Adrenal gland (tissue), 12 donors: ENCODE measurements around the gene PGAM5. TPM values are rescaled to one million over a fixed set of nuclear protein-coding genes. Genes with fewer than 3 reads are reported as not detected.
"Not testable (repeated sequence)": the region's sequence is repeated elsewhere in the genome, so short reads cannot be mapped to it uniquely, and the experiment has no call there.

Experiments
- DNase-seq, 7 donors: peaks; one replicate each; pipeline ENCODE4 v3.0.0-alpha.2; 2019 to 2020
- H3K27ac ChIP-seq, 5 donors: fragments of 200-600 bp; sonication (generic) in 4 of 5; 1 replicate in 3 of 5; 2 replicates in 2 of 5; pipeline versions ENCODE4 v1.5.1 to v1.8.0; 2016 to 2020; ENCODE audit warnings: mild to moderate bottlenecking in 1 of 5
- H3K27me3 ChIP-seq: fragments of 200-600 bp; 2 replicates; pipeline ENCODE4 v1.8.0; 2021
- H3K36me3 ChIP-seq, 2 donors: fragments of 200-600 bp; replicated peaks in 1 of 2; 1 replicate in 1 of 2; 2 replicates in 1 of 2; pipeline versions ENCODE4 v1.5.1 to v1.8.0; 2018 to 2022
- H3K4me1 ChIP-seq, 2 donors: fragments of 200-600 bp; replicated peaks in 1 of 2; 1 replicate in 1 of 2; 2 replicates in 1 of 2; pipeline versions ENCODE4 v1.5.1 to v1.8.0; 2018 to 2021
- H3K4me3 ChIP-seq, 4 donors: fragments of 200-600 bp; sonication (generic) in 3 of 4; one replicate each; pipeline ENCODE4 v1.5.1; 2016 to 2018
- H3K9me3 ChIP-seq, 3 donors: fragments of 200-600 bp; sonication (generic) in 1 of 3; replicated peaks in 1 of 3; 1 replicate in 2 of 3; 2 replicates in 1 of 3; pipeline versions ENCODE4 v1.5.1 to v1.8.0; 2016 to 2021
- CTCF ChIP-seq, 6 experiments: fragments of 450-650 bp in 4 of 6; fragments of 200-600 bp in 2 of 6; sonication (generic) in 1 of 6; IDR thresholded peaks; 1 replicate in 5 of 6; 2 replicates in 1 of 6; pipeline versions ENCODE4 v1.5.1 to v1.8.0; 2016 to 2021; ENCODE audit warnings: antibody characterized with exemption in 6 of 6, mild to moderate bottlenecking in 2 of 6, moderate library complexity in 1 of 6
- POLR2A ChIP-seq, 2 donors: fragments of 450-650 bp; IDR thresholded peaks; one replicate each; pipeline ENCODE4 v1.6.1; 2017; ENCODE audit warnings: antibody characterized with exemption in 2 of 2, mild to moderate bottlenecking in 2 of 2, moderate library complexity in 1 of 2
- WGBS, 4 donors: extraction: QIAGEN DNeasy Blood & Tissue Kit in 2 of 4; methylation state at CpG; one replicate each; pipeline versions ENCODE4 v1.1.5 to v1.1.7; 2013 to 2017; 5-methylcytosine and 5-hydroxymethylcytosine counted together
- intact Hi-C, 2 donors: fragments of 100-400 bp; cut with DNase I; formaldehyde crosslinking; loops; one replicate each; pipeline versions ENCODE4 v1.14.1 to v1.15.0; 2022 to 2023
- polyA plus RNA-seq, 3 donors: library from polyadenylated mRNA; stranded (reverse); fragments of 200-250 nt in 2 of 3; fragments of 350-450 nt in 1 of 3; fragmentation: Illumina TruSeq in 1 of 3; extraction: RNeasy Lipid Tissue Mini Kit (QIAGEN cat#74804) in 1 of 3; gene quantifications; one replicate each; pipeline ENCODE4 v1.2.3, GENCODE V29; 2013 to 2014
- total RNA-seq, 9 donors: library from RNA; depleted of rRNA in 4 of 9; stranded (reverse); fragments of >200 nt in 4 of 9; fragments of 120-200 nt in 1 of 9; fragmentation: NEBNext Ultra II Directional in 1 of 9; extraction: Animal tissue kit (Norgen Biotek cat#: 25700) in 1 of 9; gene quantifications; one replicate each; pipeline versions ENCODE4 v1.1.0 to v1.2.4, GENCODE V29; 2013 to 2023
- donor health status: healthy with polysubstance abuse.
- donor health status: Bipolar disorder and iron deficiency.
- donor health status: DM: yes; HTN: yes; CAD: no.
- donor health status: DM: no; HTN: no; CAD: no.
- donor health status: DM: no; HTN: no; CAD: no.
- donor health status: DM: yes; HTN: yes; CAD: no.

PGAM5 gene
- total and polyA plus RNA-seq, 12 donors, result 12.7 to 53.6 (median 33.2) TPM

GRCh38 chr12:132746613-132747012 is 36.0 kb downstream of the PGAM5 start:
- no peak for DNase-seq
- 86 to 93% (median 91%) methylated on average over 2 to 3 of the region's 3 CpGs for WGBS, 4 donors
- TF ChIP-seq CTCF (IDR thresholded peaks at IDR 0.05) (no peak), POLR2A (IDR thresholded peaks at IDR 0.05) (no peak)
- no peaks in the 10 kb centered on the region for H3K9me3 ChIP-seq
- no peak overlapping the region for H3K27ac ChIP-seq
- no peaks in the 10 kb centered on the region for H3K4me1 ChIP-seq
- no peak overlapping the region for H3K4me3 ChIP-seq
- H3K27me3 ChIP-seq, result no peaks in the 10 kb centered on the region
- intact Hi-C loops, result no loop called here
- peaks cover 0 to 95% of the 10 kb centered on the region in 2 donors for H3K36me3 ChIP-seq

- Histone ChIP-seq H3K27me3 (no peaks in the 10 kb centered on the region), H3K4me1 (no peaks in the 10 kb centered on the region), H3K4me3 (no peak overlapping the region), H3K36me3 (peaks cover 0 to 95% of the 10 kb centered on the region in 2 donors), H3K27ac (no peak overlapping the region), H3K9me3 (no peaks in the 10 kb centered on the region)
- no peak for DNase-seq
- TF ChIP-seq POLR2A (IDR thresholded peaks at IDR 0.05) (no peak), CTCF (IDR thresholded peaks at IDR 0.05) (no peak)
- intact Hi-C loops, result no loop called here
- WGBS, 4 donors, result 88 to 95% (median 94%) methylated on average over 8 to 11 of the region's 11 CpGs
These were observed 36.8 kb downstream of the PGAM5 start for GRCh38 chr12:132747395-132747794.

GRCh38 chr12:132747896-132748295 is 37.3 kb downstream of the PGAM5 start:
- Histone ChIP-seq H3K4me3 (no peak overlapping the region), H3K4me1 (no peaks in the 10 kb centered on the region), H3K36me3 (peaks cover 0 to 94% of the 10 kb centered on the region in 2 donors), H3K27me3 (no peaks in the 10 kb centered on the region), H3K9me3 (no peaks in the 10 kb centered on the region), H3K27ac (no peak overlapping the region)
- TF ChIP-seq POLR2A (IDR thresholded peaks at IDR 0.05) (no peak), CTCF (IDR thresholded peaks at IDR 0.05) (no peak)
- WGBS, 4 donors, result 92 to 96% (median 95%) methylated on average over 12 to 22 of the region's 22 CpGs
- DNase-seq, result no peak
- intact Hi-C loops, result no loop called here

- Histone ChIP-seq H3K4me3 (no peak overlapping the region), H3K27ac (no peak overlapping the region), H3K36me3 (peaks cover 0 to 95% of the 10 kb centered on the region in 2 donors), H3K4me1 (no peaks in the 10 kb centered on the region), H3K9me3 (no peaks in the 10 kb centered on the region), H3K27me3 (no peaks in the 10 kb centered on the region)
- DNase-seq, result no peak
- intact Hi-C loops, result no loop called here
- TF ChIP-seq CTCF (IDR thresholded peaks at IDR 0.05) (no peak), POLR2A (IDR thresholded peaks at IDR 0.05) (no peak)
- 86 to 90% (median 86%) methylated on average over 10 of the region's 10 CpGs; no CpG with 5 or more reads in 1 of the 4 donors for WGBS, 4 donors
These were observed 37.7 kb downstream of the PGAM5 start for GRCh38 chr12:132748319-132748718.

- H3K4me1 ChIP-seq, DNase-seq, H3K27me3 ChIP-seq, intact Hi-C loops, H3K9me3 ChIP-seq, H3K27ac ChIP-seq, H3K4me3 ChIP-seq: not testable (repeated sequence)
- peaks cover 0 to 77% of the 10 kb centered on the region in 2 donors for H3K36me3 ChIP-seq
- WGBS, 4 donors, result 92 to 96% (median 94%) methylated on average over 7 of the region's 7 CpGs
These were observed 43.0 kb downstream of the PGAM5 start for GRCh38 chr12:132753670-132754069.
